ENCODE data around the gene CRTAP. TPM values are rescaled to one million over a fixed set of nuclear protein-coding genes. Genes with fewer than 3 reads are reported as not detected.

The CRTAP gene
- total and polyA plus RNA-seq, 8 donors = 228 to 248 (median 239) TPM

DNA sequence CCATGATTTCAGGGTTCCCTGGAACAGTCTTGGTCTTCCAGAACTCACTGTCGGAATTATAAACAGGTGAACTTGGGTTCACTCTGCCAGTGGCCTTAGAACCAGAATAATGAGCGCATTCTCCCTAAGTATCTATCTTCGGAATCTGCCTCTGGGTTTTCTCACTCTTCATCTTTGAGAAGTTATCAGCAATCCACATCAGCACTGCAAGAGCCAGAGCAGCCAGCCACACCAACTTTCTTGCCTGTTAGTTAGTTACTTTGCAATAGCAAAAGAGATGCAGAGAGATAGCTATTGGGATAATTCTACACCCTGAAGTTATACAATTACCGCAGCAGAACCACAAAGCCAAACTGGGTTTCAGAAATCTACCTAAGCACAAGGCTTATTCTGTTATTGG lies 42.6 kb upstream of the CRTAP start:
- TF ChIP-seq, protein P1, sequence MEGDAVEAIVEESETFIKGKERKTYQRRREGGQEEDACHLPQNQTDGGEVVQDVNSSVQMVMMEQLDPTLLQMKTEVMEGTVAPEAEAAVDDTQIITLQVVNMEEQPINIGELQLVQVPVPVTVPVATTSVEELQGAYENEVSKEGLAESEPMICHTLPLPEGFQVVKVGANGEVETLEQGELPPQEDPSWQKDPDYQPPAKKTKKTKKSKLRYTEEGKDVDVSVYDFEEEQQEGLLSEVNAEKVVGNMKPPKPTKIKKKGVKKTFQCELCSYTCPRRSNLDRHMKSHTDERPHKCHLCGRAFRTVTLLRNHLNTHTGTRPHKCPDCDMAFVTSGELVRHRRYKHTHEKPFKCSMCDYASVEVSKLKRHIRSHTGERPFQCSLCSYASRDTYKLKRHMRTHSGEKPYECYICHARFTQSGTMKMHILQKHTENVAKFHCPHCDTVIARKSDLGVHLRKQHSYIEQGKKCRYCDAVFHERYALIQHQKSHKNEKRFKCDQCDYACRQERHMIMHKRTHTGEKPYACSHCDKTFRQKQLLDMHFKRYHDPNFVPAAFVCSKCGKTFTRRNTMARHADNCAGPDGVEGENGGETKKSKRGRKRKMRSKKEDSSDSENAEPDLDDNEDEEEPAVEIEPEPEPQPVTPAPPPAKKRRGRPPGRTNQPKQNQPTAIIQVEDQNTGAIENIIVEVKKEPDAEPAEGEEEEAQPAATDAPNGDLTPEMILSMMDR (IDR thresholded peaks at IDR 0.05) = no peak
- H3K4me1 ChIP-seq = peaks cover 0 to 15% of the 10 kb centered on the region in 2 donors
- no peak overlapping the region for H3K4me3 ChIP-seq
- H3K27ac ChIP-seq = no peak overlapping the region
- peaks cover 0 to 58% of the 10 kb centered on the region in 2 donors for H3K36me3 ChIP-seq
- H3K9me3 ChIP-seq = no peaks in the 10 kb centered on the region
- no peaks in the 10 kb centered on the region for H3K27me3 ChIP-seq
- ATAC-seq = no peak
- DNase-seq = no peak
- intact Hi-C loops (cut with DNase I) = no loop called here

DNA sequence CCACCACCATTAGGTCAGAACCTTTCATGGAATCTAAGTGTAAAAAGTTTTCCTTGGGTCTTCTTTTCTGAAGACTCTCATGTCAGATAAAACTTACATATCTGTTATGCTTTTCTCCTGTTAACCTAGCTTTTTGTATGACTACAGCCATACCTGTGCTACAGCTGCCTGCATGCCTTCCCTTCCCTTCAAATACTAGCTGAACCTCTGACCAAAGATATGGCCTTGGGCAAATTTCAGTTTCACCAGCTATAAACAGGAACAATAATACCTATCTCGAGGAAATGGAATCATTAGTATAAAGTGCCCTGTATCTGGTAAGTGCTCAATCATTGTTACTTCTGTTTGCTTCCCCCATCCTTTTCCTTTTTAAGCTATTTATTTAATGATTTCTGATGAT lies 41.9 kb upstream of the CRTAP start:
- Histone ChIP-seq H3K9me3 (no peaks in the 10 kb centered on the region), H3K36me3 (peaks cover 0 to 50% of the 10 kb centered on the region in 2 donors), H3K4me1 (peaks cover 0 to 15% of the 10 kb centered on the region in 2 donors), H3K4me3 (no peak overlapping the region), H3K27me3 (no peaks in the 10 kb centered on the region), H3K27ac (no peak overlapping the region)
- ATAC-seq (no peak), DNase-seq (no peak)
- TF ChIP-seq, protein P1 (IDR thresholded peaks at IDR 0.05) = no peak
- intact Hi-C loops (cut with DNase I) = no loop called here

DNA sequence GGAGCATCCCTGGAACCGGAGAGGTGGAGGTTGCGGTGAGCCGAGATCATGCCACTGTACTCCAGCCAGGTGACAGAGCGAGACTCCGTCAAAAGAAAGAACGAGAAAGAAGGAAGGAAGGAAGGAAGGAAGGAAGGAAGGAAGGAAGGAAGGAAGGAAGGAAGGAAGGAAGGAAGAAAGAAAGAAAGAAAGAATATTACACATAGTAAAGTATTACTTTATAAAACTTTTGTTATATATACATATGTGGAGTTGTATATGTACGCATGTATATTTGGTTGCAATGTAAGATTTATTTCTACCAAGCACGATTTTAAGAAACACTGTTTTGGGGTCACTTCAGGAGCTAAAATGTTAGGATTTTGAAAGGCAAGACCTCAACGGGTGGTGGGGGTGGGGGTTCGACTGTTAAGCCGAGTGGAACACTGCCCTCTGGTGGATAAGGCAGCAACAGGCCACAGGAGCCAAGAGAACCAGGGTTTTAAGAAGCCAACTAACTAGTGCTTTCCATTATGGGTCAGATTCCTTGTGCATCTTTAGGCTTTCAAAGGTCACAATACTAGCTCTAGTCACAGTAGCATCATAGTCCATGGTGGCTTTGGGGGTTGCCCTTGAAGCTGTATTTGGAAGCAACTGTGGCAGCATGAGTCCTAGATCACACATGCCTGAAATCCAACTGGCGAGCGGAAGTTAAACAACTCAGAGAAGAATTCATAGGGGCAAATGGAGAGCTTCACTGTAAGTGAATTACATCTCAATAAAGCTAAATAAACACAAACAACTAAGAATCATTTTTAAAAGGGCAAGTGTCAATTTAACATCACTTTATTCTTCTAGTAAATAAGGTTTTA lies 39.4 kb upstream of the CRTAP start:
- no peaks in the 10 kb centered on the region for H3K27me3 ChIP-seq
- TF ChIP-seq, protein P1 (IDR thresholded peaks at IDR 0.05) = peak; percentile 79 to 90
- intact Hi-C loops (cut with DNase I) = loop anchor here in 1 of 2 donors (2.0 kb wide), 1 partner anchor 128 kb away; no protein-coding TSS in a partner anchor

DNA sequence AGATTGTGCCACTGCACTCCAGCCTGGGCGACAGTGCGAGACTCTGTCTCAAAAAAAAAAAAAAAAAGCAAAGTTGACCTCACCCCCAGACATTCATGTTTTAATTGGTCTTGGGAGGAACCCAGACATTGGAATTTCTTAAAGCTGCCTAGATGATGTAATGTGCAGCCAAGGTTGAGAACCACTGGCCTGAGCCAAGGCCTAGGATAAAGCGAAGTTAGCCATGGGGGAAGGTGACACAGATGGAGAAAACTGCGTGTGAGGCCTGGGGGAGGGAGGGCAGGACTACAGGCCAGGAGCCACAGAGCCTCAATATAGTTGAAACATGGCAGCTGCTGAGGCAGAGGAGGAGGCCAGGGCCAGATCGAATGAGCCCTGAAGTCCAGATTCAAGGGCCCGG lies 37.8 kb upstream of the CRTAP start:
- H3K9me3 ChIP-seq = no peaks in the 10 kb centered on the region
- H3K4me3 ChIP-seq = no peak overlapping the region
- no peak for DNase-seq
- ATAC-seq = peak; percentile 13
- no peak overlapping the region for H3K27ac ChIP-seq
- TF ChIP-seq, protein P1 (IDR thresholded peaks at IDR 0.05) = no peak
- H3K4me1 ChIP-seq = peaks cover 0 to 15% of the 10 kb centered on the region in 2 donors
- H3K27me3 ChIP-seq = no peaks in the 10 kb centered on the region
- H3K36me3 ChIP-seq = peaks cover 0 to 12% of the 10 kb centered on the region in 2 donors
- intact Hi-C loops (cut with DNase I) = loop anchor here in 1 of 2 donors (2.0 kb wide), 1 partner anchor 129 kb away; no protein-coding TSS in a partner anchor

More for the DNA sequence above, 39.4 kb upstream of the CRTAP start:
- Histone ChIP-seq H3K4me3 (no peak overlapping the region), H3K27ac (no peak overlapping the region), H3K9me3 (no peaks in the 10 kb centered on the region), H3K4me1 (peaks cover 0 to 15% of the 10 kb centered on the region in 2 donors), H3K36me3 (peaks cover 0 to 26% of the 10 kb centered on the region in 2 donors)
- DNase-seq (peak in 3 of 4 donors; percentile 43 to 72 (median 48)), ATAC-seq (peak; percentile 95)

DNA sequence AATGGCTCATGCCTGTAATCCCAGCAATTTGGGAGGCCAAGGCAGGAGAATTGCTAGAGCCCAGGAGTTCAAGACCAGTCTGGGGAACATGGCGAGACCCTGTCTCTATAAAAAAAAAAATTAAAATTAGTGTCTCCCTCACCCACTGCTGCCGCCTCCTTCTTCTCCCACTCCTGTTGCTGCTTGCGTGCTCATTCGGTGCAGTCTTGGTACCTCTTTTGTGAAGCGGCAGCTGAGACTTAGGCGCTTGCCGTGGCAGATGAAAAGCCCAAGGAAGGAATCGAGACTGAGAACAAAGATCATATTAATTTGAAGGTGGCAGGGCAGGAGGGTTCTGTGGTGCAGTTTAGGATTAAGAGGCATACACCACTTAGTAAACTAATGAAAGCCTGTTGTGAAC lies 36.9 kb upstream of the CRTAP start:
- Histone ChIP-seq H3K36me3 (peaks cover 0 to 7% of the 10 kb centered on the region in 2 donors), H3K4me1 (peaks cover 0 to 15% of the 10 kb centered on the region in 2 donors), H3K27ac (no peak overlapping the region), H3K9me3 (no peaks in the 10 kb centered on the region), H3K4me3 (no peak overlapping the region), H3K27me3 (no peaks in the 10 kb centered on the region)
- DNase-seq = no peak
- TF ChIP-seq, protein P1 (IDR thresholded peaks at IDR 0.05) = no peak
- no peak for ATAC-seq
- intact Hi-C loops (cut with DNase I) = no loop called here
